Endometrium (tissue), 2 donors: Measurements from ENCODE around the gene COL18A1.

Experiments used
- FAIRE-seq: peaks from 2 replicates; lab custom pipeline; 2012; peaks lifted over from hg19 to GRCh38; lab: Jason Lieb, UNC
- donor health status: control.
- donor health status: control.

Gene COL18A1

GRCh38 chr21:45535341-45536081 lies 130.5 kb downstream of the COL18A1 start:
- FAIRE-seq = no peak

DNA sequence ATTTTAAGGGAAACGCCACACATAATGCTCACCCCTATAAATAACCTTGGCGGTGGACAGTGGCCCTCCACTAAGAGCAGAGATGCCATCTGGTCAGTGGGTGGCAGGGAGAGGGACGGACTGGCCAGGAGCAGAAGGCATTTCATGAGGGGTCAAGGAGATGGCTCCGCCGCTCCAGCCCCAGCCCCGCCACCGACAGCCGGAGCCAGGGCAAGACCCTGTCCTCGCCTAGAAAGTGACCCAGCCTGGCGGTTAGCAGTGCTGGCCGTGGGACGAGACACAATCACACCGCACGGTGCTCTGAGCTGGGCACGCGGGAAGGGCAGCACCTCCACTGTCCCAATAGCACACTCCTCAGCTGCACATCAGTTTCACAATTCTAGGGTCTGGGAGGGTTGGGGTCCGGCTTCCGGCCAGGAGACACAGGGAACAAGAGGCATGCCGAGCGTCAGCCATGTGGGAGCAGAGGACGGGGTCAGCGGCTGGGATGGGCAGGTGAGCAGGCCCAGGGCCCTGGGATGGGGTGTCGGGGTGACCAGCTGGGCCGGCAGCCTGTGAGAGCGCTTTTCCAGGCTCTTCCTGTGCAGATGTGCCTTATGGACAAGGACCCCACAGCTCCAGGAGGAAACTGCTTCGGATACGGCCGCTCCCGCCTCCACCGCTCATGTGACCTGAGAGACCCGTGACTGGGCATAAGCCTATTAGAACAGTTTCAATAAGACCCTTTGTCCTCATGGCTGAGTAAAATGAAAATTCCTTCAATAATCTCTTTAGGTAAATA lies 131.5 kb downstream of the COL18A1 start:
- FAIRE-seq = no peak

GRCh38 chr21:45537111-45537745 lies 132.3 kb downstream of the COL18A1 start:
- no peak for FAIRE-seq

DNA sequence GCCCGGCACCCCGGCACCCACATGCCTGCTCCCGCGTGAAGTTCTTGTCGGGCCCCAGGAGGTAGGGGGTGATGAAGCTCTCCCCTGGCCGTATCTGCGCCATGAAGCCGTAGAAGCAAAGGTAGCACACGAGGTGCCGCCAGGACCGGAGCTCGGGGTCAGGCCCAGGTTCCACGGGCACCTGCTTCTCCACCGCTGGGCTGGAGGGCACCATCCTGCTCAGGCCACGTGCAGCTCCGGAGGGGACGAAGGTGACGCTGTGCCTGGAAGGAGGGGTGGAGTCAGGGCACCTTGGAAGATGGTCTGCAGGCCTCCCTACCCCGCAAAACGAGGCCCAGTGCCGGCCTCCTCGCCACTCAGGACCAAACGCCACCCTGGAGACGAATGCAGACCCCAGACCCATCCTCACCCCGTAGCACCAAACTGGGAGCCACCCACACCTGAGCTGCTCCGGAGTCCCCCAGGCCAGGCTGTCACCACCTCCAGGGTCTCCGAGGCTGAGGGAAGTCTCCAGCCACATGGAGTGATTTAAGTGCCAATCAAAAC lies 132.9 kb downstream of the COL18A1 start:
- FAIRE-seq = no peak

- no peak for FAIRE-seq
Observed at GRCh38 chr21:45538381-45539045, 133.5 kb downstream of the COL18A1 start.

- no peak for FAIRE-seq
Observed at GRCh38 chr21:45539046-45539795, 134.3 kb downstream of the COL18A1 start.

- no peak for FAIRE-seq
Observed at GRCh38 chr21:45539796-45540600, 135.0 kb downstream of the COL18A1 start.

DNA sequence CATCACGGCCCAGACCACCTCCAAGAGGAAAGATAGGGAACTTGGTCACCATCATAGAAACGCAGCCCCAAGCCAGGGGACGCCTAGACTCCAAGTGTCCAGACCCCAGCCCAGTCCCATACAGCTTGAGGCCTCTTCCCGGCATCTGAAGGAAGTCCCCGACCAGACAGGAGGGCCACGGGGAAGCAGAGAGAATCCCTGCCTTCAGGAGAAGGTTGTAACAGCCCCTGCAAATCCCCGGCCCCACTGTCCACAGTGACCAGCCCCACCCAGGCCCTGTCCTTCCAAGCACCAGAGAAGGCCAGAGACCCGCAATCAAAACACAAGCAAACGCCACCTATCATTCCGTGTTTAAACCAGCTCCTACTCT lies 135.6 kb downstream of the COL18A1 start:
- no peak for FAIRE-seq

DNA sequence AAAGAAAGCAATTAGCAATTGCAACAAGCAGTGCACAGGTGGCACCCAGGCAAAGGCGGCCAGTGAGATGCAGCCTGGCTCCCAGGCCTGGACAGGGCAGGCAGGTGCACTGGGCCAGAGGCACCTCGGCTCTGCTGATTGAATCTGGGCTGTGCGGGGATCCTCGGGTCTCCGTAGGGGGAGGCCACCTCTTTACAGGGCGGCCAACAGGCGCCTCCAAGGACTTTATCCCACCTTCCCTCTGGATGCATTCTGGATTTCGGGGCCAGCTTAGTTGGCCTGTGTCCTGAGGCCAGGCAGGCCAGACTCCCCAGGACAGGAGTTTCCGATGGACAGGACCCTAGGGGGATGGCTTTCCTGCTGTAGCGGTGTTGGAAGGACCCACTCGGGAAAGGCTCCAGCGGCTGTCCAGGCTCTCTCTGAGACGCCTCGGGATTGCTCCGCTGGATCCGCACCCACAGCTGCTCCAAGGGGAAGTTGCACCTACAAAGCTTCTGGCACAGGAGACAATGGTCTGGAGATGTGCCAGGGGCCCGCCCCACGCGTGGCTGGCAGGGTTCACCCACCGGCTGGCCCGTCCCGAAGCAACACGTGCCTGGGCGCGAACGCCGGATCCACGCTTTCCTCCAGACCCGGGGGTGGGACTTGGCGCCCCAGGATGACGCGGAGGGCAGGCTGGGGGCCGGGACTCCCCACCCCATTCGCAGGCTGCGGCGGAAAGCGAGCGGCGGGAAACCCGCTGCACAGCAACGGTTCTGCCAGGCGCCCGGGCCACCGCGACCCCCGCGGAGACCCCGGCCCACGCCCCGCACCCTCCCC lies 136.5 kb downstream of the COL18A1 start:
- no peak for FAIRE-seq

DNA sequence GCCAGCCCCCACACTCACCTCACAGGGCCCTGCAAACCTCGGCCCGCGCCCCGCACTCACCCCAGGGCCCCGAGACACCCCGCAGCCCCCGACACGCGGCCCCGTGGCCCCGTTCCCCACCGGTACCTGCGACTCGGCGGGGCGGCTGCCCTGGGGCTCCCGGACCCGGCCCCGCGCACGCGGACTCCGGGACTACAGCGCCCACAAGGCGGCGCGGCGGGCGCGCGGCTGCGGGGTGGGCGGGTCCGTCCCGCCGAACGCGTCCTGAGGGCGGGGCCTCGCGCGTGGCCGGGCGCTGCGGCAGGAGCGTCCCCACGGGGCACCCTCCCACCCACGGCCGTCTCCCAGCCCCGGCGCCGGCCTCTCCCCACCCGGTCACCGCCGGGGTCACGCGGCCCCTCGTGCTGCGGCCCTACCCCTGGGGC lies 137.3 kb downstream of the COL18A1 start, which contains the start of gene SLC19A1:
TSS of gene SLC19A1 (minus strand) at position 199 of the 425 bp plus-strand sequence. CDS start 4,481 bp downstream, outside the sequence.
- no peak for FAIRE-seq

GRCh38 chr21:45542667-45543370 lies 137.9 kb downstream of the COL18A1 start:
- FAIRE-seq = no peak

- FAIRE-seq = no peak
Observed at GRCh38 chr21:45543371-45543709, 138.4 kb downstream of the COL18A1 start.

DNA sequence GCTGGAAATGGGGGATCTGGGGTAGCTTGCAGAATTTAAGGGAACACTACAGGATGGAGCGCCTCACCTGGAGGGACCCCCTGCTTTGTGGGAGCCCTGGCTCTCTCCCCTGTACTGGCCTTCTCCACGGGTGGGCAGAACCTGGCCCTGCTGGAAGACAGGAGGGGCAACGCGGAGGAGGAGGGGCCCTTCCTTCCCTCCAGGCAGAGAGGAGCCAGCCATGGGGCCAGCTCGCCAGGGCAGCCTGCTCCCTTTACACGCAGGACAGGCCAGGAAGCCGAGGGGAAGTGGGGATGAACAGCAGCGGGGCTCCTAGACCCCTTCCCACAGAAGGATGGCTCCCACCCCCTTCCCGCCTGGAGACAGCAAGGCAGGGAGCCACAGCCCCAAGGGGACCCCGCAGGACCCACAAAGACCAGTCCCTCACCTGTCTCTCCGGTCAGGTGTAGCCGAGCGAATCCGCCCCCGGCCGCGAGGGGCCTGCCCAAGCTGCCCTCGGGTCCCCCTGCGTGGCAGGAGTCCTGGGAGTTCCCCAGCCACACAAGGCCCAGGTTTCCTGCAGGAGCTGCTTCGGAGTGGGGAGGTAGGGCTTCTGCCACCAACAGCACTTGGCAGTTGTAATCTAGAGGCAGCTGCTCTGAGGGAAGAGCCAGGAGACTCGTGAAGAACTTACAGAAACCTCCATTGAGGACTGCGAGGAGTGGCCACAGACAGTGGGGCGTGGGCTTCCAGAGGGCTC lies 138.9 kb downstream of the COL18A1 start:
- no peak for FAIRE-seq

GRCh38 chr21:45544449-45545235 lies 139.7 kb downstream of the COL18A1 start:
- FAIRE-seq = no peak

- no peak for FAIRE-seq
Observed at GRCh38 chr21:45545236-45545570, 140.2 kb downstream of the COL18A1 start.

- no peak for FAIRE-seq
Observed at GRCh38 chr21:45545691-45546531, 140.9 kb downstream of the COL18A1 start.
